Testis (tissue), 2 donors: ENCODE measurements around the gene IGFBP3.

Experiments used
- POLR2A ChIP-seq: fragments of 450-650 bp; IDR thresholded peaks from one replicate; pipeline ENCODE4 v1.6.1; 2017; ENCODE audit warnings: antibody characterized with exemption, mild to moderate bottlenecking, moderate library complexity
- TF ChIP-seq, protein P1 (sequence below), 3 experiments: fragments of 450-650 bp in 2 of 3; fragments of 200-600 bp in 1 of 3; sonication (generic) in 1 of 3; IDR thresholded peaks; one replicate each; pipeline ENCODE4 v1.5.1; 2016 to 2019; ENCODE audit warnings: antibody characterized with exemption in 3 of 3, mild to moderate bottlenecking in 2 of 3, moderate library complexity in 1 of 3

GRCh38 chr7:45873035-45873354 lies 48.1 kb downstream of the IGFBP3 start, which contains the start of gene CCDC201:
- TF ChIP-seq, protein P1, sequence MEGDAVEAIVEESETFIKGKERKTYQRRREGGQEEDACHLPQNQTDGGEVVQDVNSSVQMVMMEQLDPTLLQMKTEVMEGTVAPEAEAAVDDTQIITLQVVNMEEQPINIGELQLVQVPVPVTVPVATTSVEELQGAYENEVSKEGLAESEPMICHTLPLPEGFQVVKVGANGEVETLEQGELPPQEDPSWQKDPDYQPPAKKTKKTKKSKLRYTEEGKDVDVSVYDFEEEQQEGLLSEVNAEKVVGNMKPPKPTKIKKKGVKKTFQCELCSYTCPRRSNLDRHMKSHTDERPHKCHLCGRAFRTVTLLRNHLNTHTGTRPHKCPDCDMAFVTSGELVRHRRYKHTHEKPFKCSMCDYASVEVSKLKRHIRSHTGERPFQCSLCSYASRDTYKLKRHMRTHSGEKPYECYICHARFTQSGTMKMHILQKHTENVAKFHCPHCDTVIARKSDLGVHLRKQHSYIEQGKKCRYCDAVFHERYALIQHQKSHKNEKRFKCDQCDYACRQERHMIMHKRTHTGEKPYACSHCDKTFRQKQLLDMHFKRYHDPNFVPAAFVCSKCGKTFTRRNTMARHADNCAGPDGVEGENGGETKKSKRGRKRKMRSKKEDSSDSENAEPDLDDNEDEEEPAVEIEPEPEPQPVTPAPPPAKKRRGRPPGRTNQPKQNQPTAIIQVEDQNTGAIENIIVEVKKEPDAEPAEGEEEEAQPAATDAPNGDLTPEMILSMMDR (IDR thresholded peaks at IDR 0.05): no peak
- no peak for TF ChIP-seq POLR2A
